Caco-2 (cell line): ENCODE measurements around the gene MINDY4B. TPM values are rescaled to one million over a fixed set of nuclear protein-coding genes. Genes with fewer than 3 reads are reported as not detected.

Experiments
- BruUV-seq: library from RNA; stranded (reverse); fragments of 400-500 nt; replicated peaks from 2 replicates; lab custom pipeline; 2021; lab: Mats Ljungman, UMichigan
- CTCF ChIA-PET: fragments of 300-600 bp; sonication (Branson Sonifier 250); formaldehyde crosslinking; loops from one replicate; lab custom pipeline; 2022; ENCODE audit warnings: antibody characterized with exemption; lab: Charles Lee
- POLR2A ChIA-PET: fragments of 300-600 bp; sonication (Branson Sonifier 250); formaldehyde crosslinking; loops from one replicate; lab custom pipeline; 2022; ENCODE audit warnings: antibody characterized with exemption; lab: Charles Lee
- DNase-seq, 2 experiments: peaks; one replicate each; pipeline versions ENCODE4 v3.0.0 to v3.0.0-alpha.2; 2020 to 2022
- H3K27me3 ChIP-seq: replicated peaks from 2 replicates; pipeline ENCODE4 v1.6.0; 2011; ENCODE audit warnings: low read length; ENCODE audit not compliant: control insufficient read depth, insufficient read depth
- H3K36me3 ChIP-seq: 2 replicates; pipeline ENCODE4 v1.5.1; 2011; ENCODE audit warnings: low read length; ENCODE audit not compliant: control insufficient read depth, insufficient read depth
- H3K4me1 ChIP-seq: fragments of 250-450 bp; sonication (Bioruptor Pico); 2 replicates; pipeline ENCODE4 v1.5.1; 2020; ENCODE audit warnings: mild to moderate bottlenecking
- H3K4me3 ChIP-seq: 2 replicates; pipeline ENCODE4 v1.5.1; 2011; ENCODE audit warnings: low read depth, mild to moderate bottlenecking, control low read depth, low read length
- H3K9me3 ChIP-seq: fragments of 250-450 bp; sonication (Bioruptor Pico); 2 replicates; pipeline ENCODE4 v1.5.1; 2020; ENCODE audit warnings: mild to moderate bottlenecking, moderate library complexity
- H3K27ac Mint-ChIP-seq: one replicate; pipeline ENCODE4 v1.8.0; 2022; ENCODE audit warnings: mixed read lengths; ENCODE audit not compliant: unreplicated experiment
- H3K27me3 Mint-ChIP-seq: one replicate; pipeline ENCODE4 v1.8.0; 2022; ENCODE audit warnings: mixed read lengths; ENCODE audit not compliant: insufficient read depth, unreplicated experiment
- H3K36me3 Mint-ChIP-seq: one replicate; pipeline ENCODE4 v1.8.0; 2022; ENCODE audit warnings: mild to moderate bottlenecking, mixed read lengths; ENCODE audit not compliant: insufficient read depth, unreplicated experiment
- H3K4me1 Mint-ChIP-seq: one replicate; pipeline ENCODE4 v1.8.0; 2022; ENCODE audit warnings: low read depth, mixed read lengths; ENCODE audit not compliant: unreplicated experiment
- H3K4me3 Mint-ChIP-seq: one replicate; pipeline ENCODE4 v1.8.0; 2022; ENCODE audit warnings: mild to moderate bottlenecking, moderate library complexity, mixed read lengths; ENCODE audit not compliant: unreplicated experiment
- H3K9me3 Mint-ChIP-seq: one replicate; pipeline ENCODE4 v1.8.0; 2022; ENCODE audit warnings: mixed read lengths; ENCODE audit not compliant: unreplicated experiment
- intact Hi-C: fragments of 100-400 bp; cut with micrococcal nuclease; formaldehyde crosslinking; loops from one replicate; pipeline ENCODE4 v1.10.0; 2022; ENCODE audit not compliant: unreplicated experiment
- total RNA-seq: library from RNA; stranded (reverse); gene quantifications from 2 replicates; pipeline ENCODE4 v1.2.3, GENCODE V29; 2022
- TF ChIP-seq, protein P1 (sequence below), 2 experiments: fragments of 200-600 bp in 1 of 2; IDR thresholded peaks; 1 replicate in 1 of 2; 2 replicates in 1 of 2; pipeline versions ENCODE4 v1.5.1 to v1.8.0; 2011 to 2022; ENCODE audit warnings: antibody characterized with exemption in 1 of 2, control low read depth in 1 of 2, inconsistent platforms in 1 of 2, low read depth in 1 of 2, low read length in 1 of 2, mild to moderate bottlenecking in 1 of 2, moderate library complexity in 1 of 2; ENCODE audit not compliant: insufficient read depth in 1 of 2, severe bottlenecking in 1 of 2, unreplicated experiment in 1 of 2

MINDY4B gene
- total RNA-seq, 1 experiment from 2014 or later, result not detected

DNA sequence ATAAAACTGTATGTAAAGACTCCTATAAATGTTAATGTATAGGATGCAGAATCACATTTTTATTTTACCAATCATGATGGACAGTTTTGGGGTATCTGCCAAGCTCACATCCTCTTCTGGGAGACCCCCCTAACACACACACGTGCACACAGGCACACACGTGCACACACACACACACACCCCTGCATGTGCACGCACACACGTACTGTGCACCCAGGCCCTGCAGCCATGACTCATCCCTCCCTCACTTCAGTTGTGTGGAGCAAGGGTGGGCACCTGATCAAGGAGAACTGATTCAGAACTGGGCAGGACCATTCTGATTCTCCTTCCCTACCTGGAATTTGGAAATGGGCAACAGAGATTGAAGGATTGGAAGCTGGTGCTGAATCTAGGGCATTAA, 16.0 kb upstream of the MINDY4B start:
- ChIA-PET CTCF (no interaction called here), POLR2A (no interaction called here)
- no peaks in the 10 kb centered on the region for H3K36me3 Mint-ChIP-seq
- H3K36me3 ChIP-seq, result no peaks in the 10 kb centered on the region
- no peak overlapping the region for H3K27ac Mint-ChIP-seq
- H3K4me1 ChIP-seq, result no peaks in the 10 kb centered on the region
- no peak overlapping the region for H3K4me3 ChIP-seq
- DNase-seq, result no peak
- peaks cover 6% of the 10 kb centered on the region for H3K4me1 Mint-ChIP-seq
- BruUV-seq, result no TSS peak
- no peaks in the 10 kb centered on the region for H3K9me3 ChIP-seq
- intact Hi-C loops, result no loop called here
- TF ChIP-seq, protein P1, sequence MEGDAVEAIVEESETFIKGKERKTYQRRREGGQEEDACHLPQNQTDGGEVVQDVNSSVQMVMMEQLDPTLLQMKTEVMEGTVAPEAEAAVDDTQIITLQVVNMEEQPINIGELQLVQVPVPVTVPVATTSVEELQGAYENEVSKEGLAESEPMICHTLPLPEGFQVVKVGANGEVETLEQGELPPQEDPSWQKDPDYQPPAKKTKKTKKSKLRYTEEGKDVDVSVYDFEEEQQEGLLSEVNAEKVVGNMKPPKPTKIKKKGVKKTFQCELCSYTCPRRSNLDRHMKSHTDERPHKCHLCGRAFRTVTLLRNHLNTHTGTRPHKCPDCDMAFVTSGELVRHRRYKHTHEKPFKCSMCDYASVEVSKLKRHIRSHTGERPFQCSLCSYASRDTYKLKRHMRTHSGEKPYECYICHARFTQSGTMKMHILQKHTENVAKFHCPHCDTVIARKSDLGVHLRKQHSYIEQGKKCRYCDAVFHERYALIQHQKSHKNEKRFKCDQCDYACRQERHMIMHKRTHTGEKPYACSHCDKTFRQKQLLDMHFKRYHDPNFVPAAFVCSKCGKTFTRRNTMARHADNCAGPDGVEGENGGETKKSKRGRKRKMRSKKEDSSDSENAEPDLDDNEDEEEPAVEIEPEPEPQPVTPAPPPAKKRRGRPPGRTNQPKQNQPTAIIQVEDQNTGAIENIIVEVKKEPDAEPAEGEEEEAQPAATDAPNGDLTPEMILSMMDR (IDR thresholded peaks at IDR 0.05; ENCODE audit: insufficient read depth in 1 of 2, low read depth in 1 of 2, low read length in 1 of 2, severe bottlenecking in 1 of 2, unreplicated experiment in 1 of 2), result no peak
- H3K9me3 Mint-ChIP-seq, result no peaks in the 10 kb centered on the region
- peaks cover 25% of the 10 kb centered on the region for H3K27me3 Mint-ChIP-seq
- peaks cover 1% of the 10 kb centered on the region for H3K27me3 ChIP-seq
- no peak overlapping the region for H3K4me3 Mint-ChIP-seq

- no peaks in the 10 kb centered on the region for H3K4me1 ChIP-seq
- TF ChIP-seq, protein P1 (IDR thresholded peaks at IDR 0.05; ENCODE audit: insufficient read depth in 1 of 2, low read depth in 1 of 2, low read length in 1 of 2, severe bottlenecking in 1 of 2, unreplicated experiment in 1 of 2), result no peak
- ChIA-PET POLR2A (no interaction called here), CTCF (no interaction called here)
- H3K9me3 ChIP-seq, result no peaks in the 10 kb centered on the region
- intact Hi-C loops, result no loop called here
- H3K4me3 Mint-ChIP-seq, result no peak overlapping the region
- BruUV-seq, result no TSS peak
- DNase-seq, result no peak
- H3K27me3 Mint-ChIP-seq, result peaks cover 25% of the 10 kb centered on the region
- H3K27me3 ChIP-seq, result peaks cover 1% of the 10 kb centered on the region
- H3K9me3 Mint-ChIP-seq, result no peaks in the 10 kb centered on the region
- H3K27ac Mint-ChIP-seq, result no peak overlapping the region
- H3K36me3 ChIP-seq, result no peaks in the 10 kb centered on the region
- no peak overlapping the region for H3K4me3 ChIP-seq
- H3K36me3 Mint-ChIP-seq, result no peaks in the 10 kb centered on the region
- peaks cover under 1% of the 10 kb centered on the region for H3K4me1 Mint-ChIP-seq
Measured at GRCh38 chr3:150920236-150920635, 15.0 kb upstream of the MINDY4B start.

DNA sequence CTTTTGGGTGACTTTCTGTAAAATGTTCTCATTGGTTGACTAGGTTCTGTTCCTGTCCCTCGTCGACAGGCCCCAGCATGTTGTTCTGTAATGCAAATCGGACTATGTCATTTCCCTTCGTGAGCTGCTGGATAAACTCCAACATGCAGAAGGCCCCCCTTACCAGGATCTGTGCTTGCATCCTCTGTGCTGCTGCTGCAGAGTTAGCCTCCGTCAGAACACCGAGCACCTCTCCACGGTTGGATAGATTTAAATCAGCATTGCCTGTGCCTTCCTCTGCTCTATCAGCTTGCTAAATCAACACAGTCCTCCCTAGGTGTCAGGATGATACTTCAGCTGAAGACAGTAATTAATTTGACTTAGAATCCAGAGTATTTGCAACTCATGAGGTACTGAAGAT, 12.7 kb upstream of the MINDY4B start:
- Histone ChIP-seq H3K36me3 (no peaks in the 10 kb centered on the region), H3K9me3 (no peaks in the 10 kb centered on the region), H3K27me3 (peaks cover 1% of the 10 kb centered on the region), H3K4me1 (no peaks in the 10 kb centered on the region), H3K4me3 (no peak overlapping the region)
- CTCF ChIA-PET, result no interaction called here
- Mint-ChIP-seq H3K27me3 (peaks cover 22% of the 10 kb centered on the region), H3K4me3 (no peak overlapping the region), H3K36me3 (no peaks in the 10 kb centered on the region), H3K4me1 (no peaks in the 10 kb centered on the region), H3K9me3 (no peaks in the 10 kb centered on the region), H3K27ac (no peak overlapping the region)
- intact Hi-C loops, result no loop called here
- TF ChIP-seq, protein P1 (IDR thresholded peaks at IDR 0.05; ENCODE audit: insufficient read depth in 1 of 2, low read depth in 1 of 2, low read length in 1 of 2, severe bottlenecking in 1 of 2, unreplicated experiment in 1 of 2), result no peak
- no TSS peak for BruUV-seq
- no peak for DNase-seq
- POLR2A ChIA-PET, result no interaction called here
